Measurements from ENCODE around the gene RRAD. TPM values are rescaled to one million over a fixed set of nuclear protein-coding genes. Genes with fewer than 3 reads are reported as not detected.
A peak's percentile ranks its signal among the peaks of the same experiment; 100 is the strongest.

RRAD gene
- total RNA-seq, 1 experiment from 2014 or later = 0.19 TPM

GRCh38 chr16:66891360-66891759, 34.0 kb downstream of the RRAD start:
- POLR2A ChIA-PET (ENCODE audit: low non-redundant PET) = no interaction called here
- intact Hi-C loops (cut with micrococcal nuclease; ENCODE audit: unreplicated experiment) = loop anchor here (10.0 kb wide), 1 partner anchor 263 kb away; the partner anchor contains the start of genes B3GNT9, FBXL8 and TRADD
- no TSS peak for BruUV-seq (replicated peaks)

DNA sequence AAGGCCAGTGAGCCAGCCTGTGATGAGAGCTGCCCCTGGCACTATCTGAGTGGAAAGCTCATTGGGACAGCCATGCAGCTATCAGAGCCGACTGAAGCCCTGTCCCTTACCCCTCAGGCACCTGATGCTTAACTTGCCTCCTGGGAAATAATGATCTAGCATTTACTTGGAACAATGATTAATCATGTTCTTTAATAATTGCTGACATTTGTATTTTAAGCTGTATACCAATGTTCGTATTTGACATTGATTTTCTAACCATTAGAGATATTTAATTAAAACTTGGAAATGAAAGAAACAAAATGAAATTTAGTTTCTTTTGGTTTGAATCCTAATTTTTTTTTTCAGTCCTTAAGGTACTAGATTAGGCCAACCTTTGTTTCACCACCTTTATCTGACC, 34.5 kb downstream of the RRAD start:
- TF ChIP-seq EZH2 (IDR thresholded peaks at IDR 0.05; ENCODE audit: borderline replicate concordance, low read depth, low read length, poor library complexity, severe bottlenecking) (no peak), CTCF (conservative IDR thresholded peaks at IDR 0.05; ENCODE audit: low read depth, low read length) (no peak)
- H3K36me3 ChIP-seq (ENCODE audit: insufficient read depth, low read length, poor library complexity, severe bottlenecking) = peaks cover 23% of the 10 kb centered on the region
- CTCF ChIA-PET = no interaction called here
- POLR2A ChIA-PET (ENCODE audit: low non-redundant PET) = no interaction called here
- no peak overlapping the region for H3K27ac ChIP-seq (ENCODE audit: low read depth, low read length, poor library complexity, severe bottlenecking)
- H3K4me3 ChIP-seq (ENCODE audit: low read depth, low read length, poor library complexity, severe bottlenecking) = no peak overlapping the region
- DNase-seq (ENCODE audit: low spot score) = no peak
- intact Hi-C loops (cut with micrococcal nuclease; ENCODE audit: unreplicated experiment) = loop anchor here (10.0 kb wide), 1 partner anchor 264 kb away; the partner anchor contains the start of genes B3GNT9, FBXL8 and TRADD
- no TSS peak for BruUV-seq (replicated peaks)
- H3K9me3 ChIP-seq (ENCODE audit: low read depth, low read length, poor library complexity, severe bottlenecking) = no peaks in the 10 kb centered on the region
- peaks cover 9% of the 10 kb centered on the region for H3K4me1 ChIP-seq (ENCODE audit: insufficient read depth, low read length, poor library complexity, severe bottlenecking)
- no peaks in the 10 kb centered on the region for H3K27me3 ChIP-seq (replicated peaks; ENCODE audit: insufficient read depth, low read depth, low read length, poor library complexity)

More at GRCh38 chr16:66891360-66891759, 34.0 kb downstream of the RRAD start:
- Histone ChIP-seq H3K9me3 (ENCODE audit: low read depth, low read length, poor library complexity, severe bottlenecking) (no peaks in the 10 kb centered on the region), H3K4me1 (ENCODE audit: insufficient read depth, low read length, poor library complexity, severe bottlenecking) (peaks cover 9% of the 10 kb centered on the region), H3K27me3 (replicated peaks; ENCODE audit: insufficient read depth, low read depth, low read length, poor library complexity) (no peaks in the 10 kb centered on the region), H3K4me3 (ENCODE audit: low read depth, low read length, poor library complexity, severe bottlenecking) (no peak overlapping the region), H3K36me3 (ENCODE audit: insufficient read depth, low read length, poor library complexity, severe bottlenecking) (peaks cover 18% of the 10 kb centered on the region), H3K27ac (ENCODE audit: low read depth, low read length, poor library complexity, severe bottlenecking) (no peak overlapping the region)
- TF ChIP-seq EZH2 (IDR thresholded peaks at IDR 0.05; ENCODE audit: borderline replicate concordance, low read depth, low read length, poor library complexity, severe bottlenecking) (no peak), CTCF (conservative IDR thresholded peaks at IDR 0.05; ENCODE audit: low read depth, low read length) (no peak)
- CTCF ChIA-PET = no interaction called here
- no peak for DNase-seq (ENCODE audit: low spot score)

GRCh38 chr16:66889622-66890021, 35.7 kb downstream of the RRAD start:
- CTCF ChIA-PET = no interaction called here
- Histone ChIP-seq H3K4me3 (ENCODE audit: low read depth, low read length, poor library complexity, severe bottlenecking) (no peak overlapping the region), H3K9me3 (ENCODE audit: low read depth, low read length, poor library complexity, severe bottlenecking) (no peaks in the 10 kb centered on the region), H3K4me1 (ENCODE audit: insufficient read depth, low read length, poor library complexity, severe bottlenecking) (peaks cover 9% of the 10 kb centered on the region), H3K36me3 (ENCODE audit: insufficient read depth, low read length, poor library complexity, severe bottlenecking) (peaks cover 35% of the 10 kb centered on the region), H3K27me3 (replicated peaks; ENCODE audit: insufficient read depth, low read depth, low read length, poor library complexity) (no peaks in the 10 kb centered on the region), H3K27ac (ENCODE audit: low read depth, low read length, poor library complexity, severe bottlenecking) (peak overlapping the region; percentile 30)
- DNase-seq (ENCODE audit: low spot score) = no peak
- intact Hi-C loops (cut with micrococcal nuclease; ENCODE audit: unreplicated experiment) = loop anchor here (10.0 kb wide), 1 partner anchor 265 kb away; the partner anchor contains the start of genes B3GNT9, FBXL8 and TRADD
- no peak for TF ChIP-seq EZH2 (IDR thresholded peaks at IDR 0.05; ENCODE audit: borderline replicate concordance, low read depth, low read length, poor library complexity, severe bottlenecking)
- TF ChIP-seq CTCF (conservative IDR thresholded peaks at IDR 0.05; ENCODE audit: low read depth, low read length) = no peak
- BruUV-seq (replicated peaks) = no TSS peak
- POLR2A ChIA-PET (ENCODE audit: low non-redundant PET) = no interaction called here
